ENCODE measurements around the gene NELL1. TPM values are rescaled to one million over a fixed set of nuclear protein-coding genes. Genes with fewer than 3 reads are reported as not detected.

Gene NELL1
- total RNA-seq, 1 experiment from 2014 or later: 0.19 TPM

- Histone ChIP-seq H2AFZ (ENCODE audit: low read length) (no peak overlapping the region), H3K9ac (ENCODE audit: low read length) (no peak overlapping the region), H3K27me3 (ENCODE audit: low read length) (no peaks in the 10 kb centered on the region), H3K4me1 (ENCODE audit: low read length) (no peaks in the 10 kb centered on the region), H4K20me1 (ENCODE audit: insufficient read depth, low read depth, low read length) (0 out of 2 replicates have a peak, but pooled peaks cover 3% of the 10 kb centered on the region), H3K4me2 (ENCODE audit: low read depth, low read length, poor library complexity, severe bottlenecking) (no peak overlapping the region), H3K9me3 (ENCODE audit: low read length) (no peaks in the 10 kb centered on the region), H3K36me3 (ENCODE audit: insufficient read depth, low read length) (no peaks in the 10 kb centered on the region), H3K27ac (ENCODE audit: low read length) (no peak overlapping the region), H3K4me3 (ENCODE audit: low read length) (no peak overlapping the region), H3K9me2 (replicated peaks; ENCODE audit: insufficient read depth, low read length) (no peaks in the 10 kb centered on the region), H3K79me2 (ENCODE audit: low read length) (no peaks in the 10 kb centered on the region)
- no peak for DNase-seq
Measured at GRCh38 chr11:20759541-20759940, 90.2 kb downstream of the NELL1 start.

DNA sequence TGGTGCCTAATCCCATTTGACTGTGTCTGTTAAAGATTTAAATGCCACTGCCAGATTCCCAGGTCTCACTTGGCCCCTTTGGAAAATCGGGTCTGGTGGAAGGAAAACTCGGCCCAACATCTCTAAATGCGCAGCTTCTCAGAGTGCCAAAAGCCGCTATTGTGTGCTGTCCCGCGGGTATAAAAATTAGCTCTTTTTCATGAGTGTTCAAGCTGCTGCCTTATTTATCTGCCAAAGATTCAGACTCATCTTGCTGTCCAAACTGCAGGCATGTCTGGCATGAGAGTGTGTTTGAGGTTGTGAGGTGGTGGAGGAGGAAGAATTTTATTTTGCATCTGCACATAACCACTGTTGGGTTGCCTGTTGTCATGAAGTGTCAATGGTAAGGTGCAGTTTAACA, 91.4 kb downstream of the NELL1 start:
- DNase-seq: no peak
- Histone ChIP-seq H4K20me1 (ENCODE audit: insufficient read depth, low read depth, low read length) (0 out of 2 replicates have a peak, but pooled peaks cover 3% of the 10 kb centered on the region), H2AFZ (ENCODE audit: low read length) (no peak overlapping the region), H3K4me1 (ENCODE audit: low read length) (no peaks in the 10 kb centered on the region), H3K9me3 (ENCODE audit: low read length) (no peaks in the 10 kb centered on the region), H3K27ac (ENCODE audit: low read length) (no peak overlapping the region), H3K4me2 (ENCODE audit: low read depth, low read length, poor library complexity, severe bottlenecking) (no peak overlapping the region), H3K36me3 (ENCODE audit: insufficient read depth, low read length) (no peaks in the 10 kb centered on the region), H3K4me3 (ENCODE audit: low read length) (no peak overlapping the region), H3K27me3 (ENCODE audit: low read length) (no peaks in the 10 kb centered on the region), H3K9ac (ENCODE audit: low read length) (no peak overlapping the region), H3K79me2 (ENCODE audit: low read length) (no peaks in the 10 kb centered on the region), H3K9me2 (replicated peaks; ENCODE audit: insufficient read depth, low read length) (no peaks in the 10 kb centered on the region)

DNA sequence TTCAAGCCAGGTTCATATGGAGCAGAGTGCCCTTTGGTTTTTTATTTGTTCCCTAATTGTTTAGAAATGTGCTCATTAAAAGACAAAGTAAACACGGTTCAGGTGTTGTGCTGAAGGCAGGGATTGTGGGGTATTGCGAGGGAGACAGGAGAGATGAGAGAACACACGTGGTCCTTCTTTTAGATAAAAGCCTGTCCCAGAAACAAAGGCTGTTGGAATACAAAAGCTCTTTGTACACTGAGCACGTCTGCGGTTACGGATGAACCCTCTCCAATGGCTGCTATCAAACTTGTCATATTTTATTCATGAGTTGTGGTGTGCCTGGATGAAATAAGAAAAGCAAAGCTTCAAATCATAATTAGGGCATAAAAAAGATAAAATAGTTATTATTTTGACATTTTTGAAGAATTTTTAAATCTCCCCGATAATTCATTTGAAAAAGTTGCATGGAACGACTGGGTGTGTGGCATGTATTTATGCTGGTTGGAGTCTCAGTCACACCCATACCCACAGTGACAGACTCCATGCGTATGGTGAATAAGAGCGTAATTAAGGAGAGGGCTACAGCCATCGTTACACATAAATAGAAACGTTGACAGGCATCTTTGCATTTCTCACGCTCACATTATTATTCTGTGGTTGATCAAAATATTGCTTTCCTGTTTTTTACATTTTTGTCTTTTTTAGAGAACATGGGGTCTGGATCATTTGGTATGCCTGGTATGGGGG, 92.9 kb downstream of the NELL1 start:
- Histone ChIP-seq H3K9ac (ENCODE audit: low read length) (no peak overlapping the region), H3K4me2 (ENCODE audit: low read depth, low read length, poor library complexity, severe bottlenecking) (no peak overlapping the region), H3K4me3 (ENCODE audit: low read length) (no peak overlapping the region), H4K20me1 (ENCODE audit: insufficient read depth, low read depth, low read length) (0 out of 2 replicates have a peak, but pooled peaks cover 3% of the 10 kb centered on the region), H3K27ac (ENCODE audit: low read length) (no peak overlapping the region), H3K9me2 (replicated peaks; ENCODE audit: insufficient read depth, low read length) (no peaks in the 10 kb centered on the region), H3K79me2 (ENCODE audit: low read length) (no peaks in the 10 kb centered on the region), H3K27me3 (ENCODE audit: low read length) (no peaks in the 10 kb centered on the region), H2AFZ (ENCODE audit: low read length) (no peak overlapping the region), H3K9me3 (ENCODE audit: low read length) (no peaks in the 10 kb centered on the region), H3K4me1 (ENCODE audit: low read length) (no peaks in the 10 kb centered on the region), H3K36me3 (ENCODE audit: insufficient read depth, low read length) (no peaks in the 10 kb centered on the region)
- DNase-seq: no peak

DNA sequence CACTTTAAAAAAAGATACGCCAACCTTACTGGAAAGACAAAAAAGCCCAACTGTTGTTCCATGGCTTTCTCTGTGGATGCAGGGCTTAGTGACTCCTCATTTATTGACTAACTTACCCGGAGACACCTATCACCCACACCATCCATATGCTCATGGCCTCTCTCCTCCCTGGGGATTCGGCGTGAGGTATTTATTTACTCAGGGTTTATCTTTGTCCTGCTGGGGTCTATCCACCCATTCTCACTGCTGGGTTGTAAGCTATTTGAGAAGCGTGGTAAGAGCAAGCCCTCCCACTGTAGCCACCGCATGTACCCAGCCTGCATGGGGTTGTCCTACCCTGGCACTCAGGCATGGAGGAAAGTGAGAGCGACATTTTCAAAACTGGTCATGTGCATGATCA, 93.6 kb downstream of the NELL1 start:
- Histone ChIP-seq H3K9ac (ENCODE audit: low read length) (no peak overlapping the region), H3K9me3 (ENCODE audit: low read length) (no peaks in the 10 kb centered on the region), H2AFZ (ENCODE audit: low read length) (no peak overlapping the region), H3K4me3 (ENCODE audit: low read length) (no peak overlapping the region), H4K20me1 (ENCODE audit: insufficient read depth, low read depth, low read length) (no peaks in the 10 kb centered on the region), H3K4me2 (ENCODE audit: low read depth, low read length, poor library complexity, severe bottlenecking) (no peak overlapping the region), H3K79me2 (ENCODE audit: low read length) (no peaks in the 10 kb centered on the region), H3K36me3 (ENCODE audit: insufficient read depth, low read length) (no peaks in the 10 kb centered on the region), H3K4me1 (ENCODE audit: low read length) (no peaks in the 10 kb centered on the region), H3K27ac (ENCODE audit: low read length) (no peak overlapping the region), H3K27me3 (ENCODE audit: low read length) (no peaks in the 10 kb centered on the region), H3K9me2 (replicated peaks; ENCODE audit: insufficient read depth, low read length) (no peaks in the 10 kb centered on the region)
- DNase-seq: no peak

DNA sequence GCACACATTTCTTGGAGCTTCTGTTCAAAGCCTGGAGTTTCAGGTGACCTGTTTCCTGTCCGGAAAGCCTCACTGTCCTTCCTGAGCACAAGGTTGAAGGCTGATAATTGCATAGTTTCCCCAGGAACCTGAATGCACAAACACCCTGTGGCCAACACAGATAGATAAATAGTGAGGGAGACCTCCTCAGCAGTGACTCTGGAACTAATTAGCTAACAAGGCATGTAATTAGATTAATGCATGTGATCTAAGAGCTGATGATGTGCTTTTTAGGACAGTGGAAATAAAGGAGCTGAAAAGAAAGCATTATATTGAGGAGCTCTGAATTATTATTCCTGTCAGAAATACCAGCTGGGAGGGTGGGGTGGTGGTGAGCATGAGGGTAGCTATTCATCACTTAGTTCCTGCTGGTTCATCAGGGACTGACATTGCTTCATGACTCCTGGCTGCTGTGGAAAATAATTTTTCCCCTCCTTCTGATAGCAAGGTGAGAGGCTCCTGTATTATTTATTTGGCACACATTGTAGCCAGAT, 101.1 kb downstream of the NELL1 start:
- H3K4me2 ChIP-seq (ENCODE audit: low read depth, low read length, poor library complexity, severe bottlenecking): no peak overlapping the region
- H3K36me3 ChIP-seq (ENCODE audit: insufficient read depth, low read length): no peaks in the 10 kb centered on the region

GRCh38 chr11:20771026-20771425, 101.6 kb downstream of the NELL1 start:
- Histone ChIP-seq H3K4me1 (ENCODE audit: low read length) (no peaks in the 10 kb centered on the region), H3K9ac (ENCODE audit: low read length) (no peak overlapping the region), H3K36me3 (ENCODE audit: insufficient read depth, low read length) (no peaks in the 10 kb centered on the region), H3K9me3 (ENCODE audit: low read length) (no peaks in the 10 kb centered on the region), H2AFZ (ENCODE audit: low read length) (no peak overlapping the region), H3K4me3 (ENCODE audit: low read length) (no peak overlapping the region), H3K27ac (ENCODE audit: low read length) (no peak overlapping the region), H3K4me2 (ENCODE audit: low read depth, low read length, poor library complexity, severe bottlenecking) (no peak overlapping the region), H3K27me3 (ENCODE audit: low read length) (no peaks in the 10 kb centered on the region), H3K79me2 (ENCODE audit: low read length) (no peaks in the 10 kb centered on the region), H4K20me1 (ENCODE audit: insufficient read depth, low read depth, low read length) (no peaks in the 10 kb centered on the region), H3K9me2 (replicated peaks; ENCODE audit: insufficient read depth, low read length) (no peaks in the 10 kb centered on the region)
- DNase-seq: no peak

More for the DNA sequence above, 101.1 kb downstream of the NELL1 start:
- H3K27me3 ChIP-seq (ENCODE audit: low read length): no peaks in the 10 kb centered on the region
- no peaks in the 10 kb centered on the region for H3K9me2 ChIP-seq (replicated peaks; ENCODE audit: insufficient read depth, low read length)
- H3K9ac ChIP-seq (ENCODE audit: low read length): no peak overlapping the region
- no peaks in the 10 kb centered on the region for H3K4me1 ChIP-seq (ENCODE audit: low read length)
- no peak overlapping the region for H2AFZ ChIP-seq (ENCODE audit: low read length)
- H3K79me2 ChIP-seq (ENCODE audit: low read length): no peaks in the 10 kb centered on the region
- no peak overlapping the region for H3K4me3 ChIP-seq (ENCODE audit: low read length)
- H3K27ac ChIP-seq (ENCODE audit: low read length): no peak overlapping the region
- DNase-seq: no peak
- no peaks in the 10 kb centered on the region for H3K9me3 ChIP-seq (ENCODE audit: low read length)
- H4K20me1 ChIP-seq (ENCODE audit: insufficient read depth, low read depth, low read length): no peaks in the 10 kb centered on the region

GRCh38 chr11:20771681-20772080, 102.3 kb downstream of the NELL1 start:
- no peak overlapping the region for H3K4me2 ChIP-seq (ENCODE audit: low read depth, low read length, poor library complexity, severe bottlenecking)
- H3K9me3 ChIP-seq (ENCODE audit: low read length): no peaks in the 10 kb centered on the region
- H3K36me3 ChIP-seq (ENCODE audit: insufficient read depth, low read length): no peaks in the 10 kb centered on the region
- H3K79me2 ChIP-seq (ENCODE audit: low read length): no peaks in the 10 kb centered on the region
- DNase-seq: no peak
- H3K27me3 ChIP-seq (ENCODE audit: low read length): no peaks in the 10 kb centered on the region
- H3K4me1 ChIP-seq (ENCODE audit: low read length): no peaks in the 10 kb centered on the region
- no peak overlapping the region for H2AFZ ChIP-seq (ENCODE audit: low read length)
- H3K9me2 ChIP-seq (replicated peaks; ENCODE audit: insufficient read depth, low read length): no peaks in the 10 kb centered on the region
- H3K4me3 ChIP-seq (ENCODE audit: low read length): no peak overlapping the region
- no peaks in the 10 kb centered on the region for H4K20me1 ChIP-seq (ENCODE audit: insufficient read depth, low read depth, low read length)
- H3K9ac ChIP-seq (ENCODE audit: low read length): no peak overlapping the region
- H3K27ac ChIP-seq (ENCODE audit: low read length): no peak overlapping the region

- Histone ChIP-seq H3K9me2 (replicated peaks; ENCODE audit: insufficient read depth, low read length) (no peaks in the 10 kb centered on the region), H3K27ac (ENCODE audit: low read length) (no peak overlapping the region), H4K20me1 (ENCODE audit: insufficient read depth, low read depth, low read length) (no peaks in the 10 kb centered on the region), H3K4me1 (ENCODE audit: low read length) (no peaks in the 10 kb centered on the region), H3K79me2 (ENCODE audit: low read length) (no peaks in the 10 kb centered on the region), H3K9me3 (ENCODE audit: low read length) (no peaks in the 10 kb centered on the region), H3K4me3 (ENCODE audit: low read length) (no peak overlapping the region), H3K36me3 (ENCODE audit: insufficient read depth, low read length) (no peaks in the 10 kb centered on the region), H3K9ac (ENCODE audit: low read length) (no peak overlapping the region), H3K27me3 (ENCODE audit: low read length) (no peaks in the 10 kb centered on the region), H2AFZ (ENCODE audit: low read length) (no peak overlapping the region), H3K4me2 (ENCODE audit: low read depth, low read length, poor library complexity, severe bottlenecking) (no peak overlapping the region)
- DNase-seq: no peak
Measured at GRCh38 chr11:20775331-20775730, 105.9 kb downstream of the NELL1 start.

Measured in Karpas-422 (cell line).